Posterior vena cava (tissue), 2 donors: Measurements from ENCODE around the gene MACROD2. TPM values are rescaled to one million over a fixed set of nuclear protein-coding genes. Genes with fewer than 3 reads are reported as not detected.

Source experiments
- DNase-seq: peaks from one replicate; pipeline ENCODE4 v3.0.0-alpha.2; 2020; ENCODE audit warnings: low spot score
- intact Hi-C, 2 donors: fragments of 100-400 bp; cut with DNase I; formaldehyde crosslinking; loops; one replicate each; pipeline versions ENCODE4 v1.14.1 to v1.14.2; 2022 to 2023
- total RNA-seq, 2 donors: library from RNA; stranded (reverse); fragmentation: NEBNext Ultra II Directional; extraction: Animal tissue kit (Norgen Biotek cat#: 25700); gene quantifications; one replicate each; pipeline ENCODE4 v1.2.1, GENCODE V29; 2021
- donor health status: DM: yes; HTN: yes; CAD: no.
- donor health status: DM: yes; HTN: yes; CAD: no.

Gene MACROD2
- total RNA-seq, 2 donors from 2014 or later = 15.5 to 25.5 TPM

- DNase-seq = no peak
- intact Hi-C loops = no loop called here
Measured at GRCh38 chr20:14536738-14537137, 541.4 kb downstream of the MACROD2 start.

- intact Hi-C loops = no loop called here
- no peak for DNase-seq
Measured at GRCh38 chr20:14538433-14538832, 543.1 kb downstream of the MACROD2 start.

- intact Hi-C loops = no loop called here
Measured at GRCh38 chr20:14543040-14543439, 547.7 kb downstream of the MACROD2 start.

DNA sequence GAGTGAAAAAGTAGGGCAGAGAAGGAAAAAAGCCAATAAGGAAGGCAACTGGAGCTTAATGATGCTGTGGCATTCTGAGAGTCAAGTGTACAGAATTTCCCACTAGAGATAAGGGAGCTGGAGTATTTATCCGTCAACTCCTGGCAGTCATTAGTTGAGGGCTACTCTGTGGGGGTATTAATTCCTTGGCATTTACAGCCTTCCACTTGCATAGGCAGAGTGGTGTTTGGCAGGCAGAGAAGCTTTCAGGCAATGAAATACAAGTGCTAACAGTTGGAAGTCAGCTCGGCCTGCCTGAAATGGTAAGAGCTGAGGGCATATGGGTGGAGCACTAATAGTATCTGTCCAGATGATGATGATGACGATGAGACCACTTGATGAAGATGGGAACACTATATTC, 549.4 kb downstream of the MACROD2 start:
- DNase-seq = no peak
- intact Hi-C loops = no loop called here

More at GRCh38 chr20:14543040-14543439, 547.7 kb downstream of the MACROD2 start:
- DNase-seq = no peak

- no peak for DNase-seq
- intact Hi-C loops = no loop called here
Measured at GRCh38 chr20:14550655-14551054, 555.3 kb downstream of the MACROD2 start.

GRCh38 chr20:14553774-14554534, 558.6 kb downstream of the MACROD2 start:
- no peak for DNase-seq
- intact Hi-C loops = no loop called here

DNA sequence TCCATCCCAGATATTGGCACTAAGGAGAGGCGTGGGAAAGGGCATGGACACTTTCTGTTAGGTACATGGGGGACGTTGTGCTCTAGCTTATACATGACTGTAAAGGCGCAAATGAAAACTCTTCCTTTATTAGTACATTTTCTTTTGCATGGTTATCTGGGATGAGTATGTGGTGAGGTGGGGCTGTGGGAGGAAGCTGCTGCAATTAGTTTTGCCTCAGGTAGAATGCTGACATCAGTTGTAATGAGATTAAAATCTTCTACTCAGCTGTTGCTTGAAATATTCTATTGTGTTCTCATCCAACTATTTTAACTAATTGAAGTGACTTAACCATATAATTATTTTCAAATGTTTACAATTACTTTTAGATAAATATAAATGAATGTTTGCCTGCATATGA, 560.4 kb downstream of the MACROD2 start:
- DNase-seq = no peak
- intact Hi-C loops = no loop called here

DNA sequence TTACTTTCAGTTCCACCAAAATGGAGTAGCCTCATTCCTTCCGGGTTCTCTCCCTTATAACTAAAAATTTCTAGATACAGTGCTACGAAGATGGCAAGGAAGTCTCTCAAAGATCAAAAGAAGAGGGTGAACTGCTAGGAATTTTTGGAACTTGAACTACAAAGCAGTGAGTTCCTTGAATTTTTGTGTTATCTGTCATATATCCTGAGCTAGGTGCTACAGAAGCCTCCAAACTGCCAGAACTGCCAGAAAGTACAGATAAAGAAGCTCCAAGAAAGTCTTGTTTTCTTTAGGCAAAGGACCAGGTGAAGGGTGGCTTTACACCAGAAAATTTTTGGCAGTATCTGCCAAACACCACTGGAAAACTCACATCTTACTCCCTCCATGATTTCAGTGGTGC, 560.9 kb downstream of the MACROD2 start:
- intact Hi-C loops = no loop called here
- no peak for DNase-seq

DNA sequence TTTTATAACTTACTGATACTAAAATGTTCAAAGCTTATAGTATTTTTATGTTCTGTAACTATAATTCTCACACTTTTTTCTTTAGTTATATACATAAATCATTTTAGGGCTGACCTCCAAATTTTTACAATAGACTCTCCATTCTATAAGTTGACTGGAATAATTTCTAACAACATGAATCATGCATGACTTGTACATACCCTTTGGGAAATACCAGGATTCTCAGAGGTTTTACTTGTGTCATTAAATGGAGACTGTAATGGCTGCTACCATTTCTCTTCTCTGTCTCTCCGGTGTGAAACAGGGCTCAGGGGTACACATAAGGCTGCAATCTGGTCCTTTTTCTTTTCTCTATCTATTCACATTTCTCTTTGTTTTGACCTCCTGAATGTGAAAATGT, 564.3 kb downstream of the MACROD2 start:
- intact Hi-C loops = no loop called here
- DNase-seq = no peak

DNA sequence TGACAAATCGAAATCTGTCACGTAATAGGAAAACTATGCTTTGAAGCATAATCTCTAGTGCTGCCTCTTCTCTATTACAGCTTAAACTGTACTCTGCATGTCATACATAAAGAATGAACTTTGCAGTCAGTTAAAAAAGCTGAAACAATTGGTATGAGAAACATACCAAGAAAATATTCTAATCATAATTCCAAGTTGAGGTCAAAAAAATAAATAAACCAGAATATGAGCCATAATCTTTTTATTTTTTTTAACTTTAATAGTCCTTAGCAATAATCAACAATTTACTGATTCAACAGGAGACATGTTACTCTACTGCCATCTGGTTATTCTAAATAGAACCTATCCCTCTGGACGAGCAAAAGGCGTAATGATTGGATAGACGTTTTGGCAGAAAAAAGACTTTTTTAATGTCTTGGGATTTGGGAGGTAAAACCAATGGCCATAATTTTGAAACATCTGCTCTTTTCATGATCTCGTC, 566.5 kb downstream of the MACROD2 start:
- no peak for DNase-seq
- intact Hi-C loops = no loop called here

GRCh38 chr20:14562981-14563380, 567.7 kb downstream of the MACROD2 start:
- no peak for DNase-seq
- intact Hi-C loops = no loop called here

- no peak for DNase-seq
- intact Hi-C loops = loop anchor here in 1 of 2 donors (5.0 kb wide), 1 partner anchor 124 kb away; no protein-coding TSS in a partner anchor
Measured at GRCh38 chr20:14566505-14566904, 571.2 kb downstream of the MACROD2 start.

DNA sequence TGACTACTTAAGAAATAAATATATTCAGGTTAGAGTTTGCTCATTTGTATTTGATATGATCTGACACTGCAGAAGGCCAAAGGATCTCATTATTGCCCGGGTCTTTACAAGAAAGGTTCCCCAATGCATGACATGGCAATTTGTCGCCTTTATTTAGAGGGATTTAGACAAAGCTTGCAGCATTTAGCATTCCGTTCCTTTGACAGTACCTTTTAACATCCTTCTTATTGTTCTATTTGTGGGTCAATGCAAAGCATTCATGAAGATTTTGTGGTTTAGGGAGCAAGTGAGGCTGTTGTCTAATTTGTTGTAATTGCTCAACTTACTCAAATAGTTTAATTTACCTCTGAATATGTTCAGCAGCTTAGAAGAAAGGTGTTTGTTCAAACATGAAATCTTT, 572.9 kb downstream of the MACROD2 start:
- DNase-seq = no peak
- intact Hi-C loops = loop anchor here in 1 of 2 donors (5.0 kb wide), 1 partner anchor 126 kb away; no protein-coding TSS in a partner anchor

- DNase-seq = no peak
- intact Hi-C loops = loop anchor here in 1 of 2 donors (5.0 kb wide), 1 partner anchor 126 kb away; no protein-coding TSS in a partner anchor
Measured at GRCh38 chr20:14568701-14569100, 573.4 kb downstream of the MACROD2 start.

- no peak for DNase-seq
- intact Hi-C loops = loop anchor here in 1 of 2 donors (5.0 kb wide), 2 partner anchors 127 to 1223 kb away; no protein-coding TSS in a partner anchor
Measured at GRCh38 chr20:14569641-14570040, 574.3 kb downstream of the MACROD2 start.

GRCh38 chr20:14570811-14571210, 575.5 kb downstream of the MACROD2 start:
- no peak for DNase-seq
- intact Hi-C loops = loop anchor here in 1 of 2 donors (5.0 kb wide), 1 partner anchor 1221 kb away; no protein-coding TSS in a partner anchor

DNA sequence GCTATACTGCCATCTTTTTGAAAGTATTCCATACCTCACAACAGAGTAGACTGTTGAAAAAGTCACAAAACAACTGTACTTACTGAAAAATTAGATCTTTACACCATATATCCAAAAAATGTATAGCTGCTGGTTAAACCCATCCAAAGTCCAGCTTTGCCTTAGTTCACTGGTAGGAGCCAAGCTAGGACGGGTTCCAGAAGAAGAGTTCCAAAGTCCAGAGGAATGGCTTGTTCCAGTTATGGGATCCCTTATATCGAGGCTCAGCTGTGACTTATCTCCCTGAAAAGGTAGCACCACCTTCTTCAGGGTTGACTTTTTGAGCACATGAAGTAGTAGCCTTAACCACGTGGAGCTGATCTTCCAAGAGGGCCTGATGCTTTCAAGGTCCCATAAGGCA, 578.4 kb downstream of the MACROD2 start:
- intact Hi-C loops = loop anchor here in 1 of 2 donors (5.0 kb wide), 1 partner anchor 1219 kb away; no protein-coding TSS in a partner anchor
- no peak for DNase-seq

DNA sequence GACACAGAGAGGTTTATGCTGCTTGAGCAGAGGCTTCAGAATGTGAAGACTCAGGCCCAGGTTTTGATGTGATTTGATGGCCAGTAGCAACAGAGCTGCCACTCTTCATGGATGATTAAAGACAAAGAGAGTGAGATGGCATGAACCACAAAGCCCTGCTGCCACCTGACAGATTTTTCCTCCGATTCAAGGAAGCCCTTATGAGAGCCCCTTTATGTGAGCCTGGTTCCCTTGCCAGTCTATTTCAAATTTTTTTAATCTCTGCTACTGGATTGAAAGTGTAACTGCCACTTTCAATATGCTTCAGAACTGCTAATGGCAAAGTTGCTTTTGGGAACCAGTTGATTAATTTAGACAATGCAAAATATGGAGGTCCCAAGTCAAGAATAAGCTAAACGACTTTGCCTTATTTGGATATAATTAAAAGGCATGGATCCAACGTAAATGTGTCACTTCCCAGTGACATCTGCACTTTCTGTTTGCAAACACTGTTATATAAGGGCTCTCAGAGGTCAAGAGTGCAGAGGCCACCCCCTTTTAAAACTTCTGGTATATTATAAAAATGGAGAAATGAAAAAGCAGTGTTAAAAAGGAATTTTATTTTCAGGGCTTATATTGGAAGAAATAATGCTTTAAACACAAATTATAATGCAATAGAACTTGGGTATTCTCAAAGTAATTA, 581.0 kb downstream of the MACROD2 start:
- no peak for DNase-seq
- intact Hi-C loops = no loop called here

DNA sequence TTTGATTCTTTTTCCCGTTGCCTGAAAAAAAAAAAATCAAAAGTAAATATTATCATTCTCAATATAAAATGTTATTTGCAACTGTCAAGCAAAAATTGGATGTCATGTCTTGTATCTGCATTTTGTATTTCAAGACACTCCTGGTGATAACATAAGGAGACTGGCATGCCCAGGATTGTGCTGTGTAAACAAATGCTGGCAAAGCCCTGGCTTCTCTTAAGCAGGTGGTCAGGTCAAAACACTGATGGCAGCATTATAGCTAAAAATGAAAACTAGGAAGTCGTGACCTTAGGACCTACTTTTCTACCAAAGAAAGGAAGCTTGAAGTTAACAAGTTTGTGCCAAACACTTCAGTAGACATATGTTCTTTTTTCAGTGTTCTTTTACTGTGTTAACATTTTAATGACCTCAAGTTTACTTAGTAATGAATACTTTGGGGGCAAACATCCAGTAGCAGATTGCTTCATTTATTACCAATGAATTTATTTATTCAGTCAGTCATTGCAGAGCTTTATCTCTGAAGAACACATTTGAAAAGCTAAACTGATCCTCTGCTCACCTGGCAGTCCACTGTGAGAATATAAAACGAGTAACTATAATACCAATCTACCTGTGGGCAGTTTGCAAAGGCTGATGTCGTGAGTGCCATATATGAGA, 585.2 kb downstream of the MACROD2 start:
- intact Hi-C loops = no loop called here
- DNase-seq = no peak

DNA sequence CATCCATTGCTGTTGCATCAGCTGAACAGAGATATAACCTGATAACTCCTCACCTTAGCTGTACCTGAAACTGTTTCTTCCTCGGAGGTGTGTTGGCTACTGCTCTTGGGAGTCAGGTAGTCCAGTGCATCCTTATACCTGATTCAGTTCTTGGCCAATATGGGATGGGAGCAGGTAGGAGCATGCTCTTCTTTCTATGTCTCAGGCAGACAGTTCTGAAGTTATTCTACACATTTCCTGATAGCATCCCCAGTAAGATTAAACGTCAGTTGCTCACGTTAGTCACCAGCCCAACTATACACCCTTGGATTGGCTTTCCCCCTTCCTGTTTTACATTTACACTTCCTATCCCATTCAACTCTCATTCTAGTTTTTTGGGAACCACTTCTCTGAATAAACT, 586.4 kb downstream of the MACROD2 start:
- intact Hi-C loops = no loop called here
- DNase-seq = no peak
